ENCODE measurements around the gene DOCK1. TPM values are rescaled to one million over a fixed set of nuclear protein-coding genes. Genes with fewer than 3 reads are reported as not detected.
A peak's percentile ranks its signal among the peaks of the same experiment; 100 is the strongest.

DOCK1 gene
- polyA plus RNA-seq, 1 experiment, result 37.9 TPM

DNA sequence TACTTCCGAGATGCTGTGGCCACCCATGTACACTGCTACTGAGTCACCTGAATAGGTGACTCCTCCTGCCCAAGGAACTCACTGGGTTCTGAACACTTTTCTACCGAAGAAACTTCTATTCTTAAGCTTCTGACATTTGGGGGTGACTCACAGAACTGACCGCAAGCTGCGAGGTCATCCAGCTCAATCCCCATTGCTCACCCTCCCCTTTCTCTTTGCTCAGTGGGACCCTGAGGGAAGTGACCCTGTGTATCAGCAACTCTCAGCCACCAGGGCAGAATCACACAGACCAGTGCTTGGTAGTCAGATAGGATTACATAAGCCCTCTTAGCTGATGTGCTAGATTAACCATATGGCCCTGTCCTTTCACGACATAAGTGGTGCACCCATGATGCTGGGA is 244.9 kb downstream of the DOCK1 start:
- TF ChIP-seq, protein P1, sequence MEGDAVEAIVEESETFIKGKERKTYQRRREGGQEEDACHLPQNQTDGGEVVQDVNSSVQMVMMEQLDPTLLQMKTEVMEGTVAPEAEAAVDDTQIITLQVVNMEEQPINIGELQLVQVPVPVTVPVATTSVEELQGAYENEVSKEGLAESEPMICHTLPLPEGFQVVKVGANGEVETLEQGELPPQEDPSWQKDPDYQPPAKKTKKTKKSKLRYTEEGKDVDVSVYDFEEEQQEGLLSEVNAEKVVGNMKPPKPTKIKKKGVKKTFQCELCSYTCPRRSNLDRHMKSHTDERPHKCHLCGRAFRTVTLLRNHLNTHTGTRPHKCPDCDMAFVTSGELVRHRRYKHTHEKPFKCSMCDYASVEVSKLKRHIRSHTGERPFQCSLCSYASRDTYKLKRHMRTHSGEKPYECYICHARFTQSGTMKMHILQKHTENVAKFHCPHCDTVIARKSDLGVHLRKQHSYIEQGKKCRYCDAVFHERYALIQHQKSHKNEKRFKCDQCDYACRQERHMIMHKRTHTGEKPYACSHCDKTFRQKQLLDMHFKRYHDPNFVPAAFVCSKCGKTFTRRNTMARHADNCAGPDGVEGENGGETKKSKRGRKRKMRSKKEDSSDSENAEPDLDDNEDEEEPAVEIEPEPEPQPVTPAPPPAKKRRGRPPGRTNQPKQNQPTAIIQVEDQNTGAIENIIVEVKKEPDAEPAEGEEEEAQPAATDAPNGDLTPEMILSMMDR (IDR thresholded peaks at IDR 0.05; ENCODE audit: low read depth, low read length), result no peak
- ChIA-PET CTCF (interaction anchor here (0.9 kb wide), 1 partner anchor 122 kb away, joined by 3 read pairs; no protein-coding TSS in a partner anchor), POLR2A (interaction anchor here (1.0 kb wide), 1 partner anchor 228 kb away, joined by 4 read pairs; no protein-coding TSS in a partner anchor)
- Histone ChIP-seq H3K27me3 (ENCODE audit: control insufficient read depth, insufficient read depth, low read length) (no peaks in the 10 kb centered on the region), H3K9me3 (ENCODE audit: control insufficient read depth, insufficient read depth, low read length) (no peaks in the 10 kb centered on the region), H3K27ac (ENCODE audit: low read depth, low read length) (peak overlapping the region; percentile 95), H3K4me3 (ENCODE audit: low read depth, low read length) (no peak overlapping the region)
- DNase-seq (ENCODE audit: low read depth, low spot score), result no peak

- POLR2A ChIA-PET, result interaction anchor here (0.7 kb wide), 1 partner anchor 110 kb away, joined by 3 read pairs; no protein-coding TSS in a partner anchor
- Histone ChIP-seq H3K4me3 (ENCODE audit: low read depth, low read length) (no peak overlapping the region), H3K27ac (ENCODE audit: low read depth, low read length) (no peak overlapping the region), H3K9me3 (ENCODE audit: control insufficient read depth, insufficient read depth, low read length) (no peaks in the 10 kb centered on the region), H3K27me3 (ENCODE audit: control insufficient read depth, insufficient read depth, low read length) (no peaks in the 10 kb centered on the region)
- TF ChIP-seq, protein P1 (IDR thresholded peaks at IDR 0.05; ENCODE audit: low read depth, low read length), result no peak
- no peak for DNase-seq (ENCODE audit: low read depth, low spot score)
- CTCF ChIA-PET, result no interaction called here
Observed at GRCh38 chr10:127151541-127151940, 246.3 kb downstream of the DOCK1 start.

- CTCF ChIA-PET, result no interaction called here
- POLR2A ChIA-PET, result interaction anchor here (0.7 kb wide), 1 partner anchor 110 kb away, joined by 3 read pairs; no protein-coding TSS in a partner anchor
- DNase-seq (ENCODE audit: low read depth, low spot score), result no peak
- Histone ChIP-seq H3K27ac (ENCODE audit: low read depth, low read length) (peak overlapping the region; percentile 3), H3K27me3 (ENCODE audit: control insufficient read depth, insufficient read depth, low read length) (no peaks in the 10 kb centered on the region), H3K4me3 (ENCODE audit: low read depth, low read length) (no peak overlapping the region), H3K9me3 (ENCODE audit: control insufficient read depth, insufficient read depth, low read length) (no peaks in the 10 kb centered on the region)
- TF ChIP-seq, protein P1 (IDR thresholded peaks at IDR 0.05; ENCODE audit: low read depth, low read length), result no peak
Observed at GRCh38 chr10:127151981-127152699, 246.9 kb downstream of the DOCK1 start.

- Histone ChIP-seq H3K9me3 (ENCODE audit: control insufficient read depth, insufficient read depth, low read length) (no peaks in the 10 kb centered on the region), H3K27me3 (ENCODE audit: control insufficient read depth, insufficient read depth, low read length) (no peaks in the 10 kb centered on the region), H3K4me3 (ENCODE audit: low read depth, low read length) (no peak overlapping the region), H3K27ac (ENCODE audit: low read depth, low read length) (peak overlapping the region; percentile 58)
- TF ChIP-seq, protein P1 (IDR thresholded peaks at IDR 0.05; ENCODE audit: low read depth, low read length), result no peak
- ChIA-PET POLR2A (interaction anchor here (0.5 kb wide), 1 partner anchor 228 kb away, joined by 4 read pairs; no protein-coding TSS in a partner anchor), CTCF (interaction anchor here (0.7 to 1.0 kb wide), 3 partner anchors 12 to 116 kb away, joined by 3 read pairs; no protein-coding TSS in a partner anchor)
- peak; percentile 67 for DNase-seq (ENCODE audit: low read depth, low spot score)
Observed at GRCh38 chr10:127153181-127153580, 248.0 kb downstream of the DOCK1 start.

Measured in AG04450 (cell line).